PFSK-1 (cell line): ENCODE data around the gene WDR81.
A peak's percentile ranks its signal among the peaks of the same experiment; 100 is the strongest.

Experiments
- FOXP2 ChIP-seq: optimal IDR thresholded peaks from 2 replicates; pipeline ENCODE3; 2011; ENCODE audit warnings: borderline replicate concordance, control low read depth, inconsistent platforms; ENCODE audit not compliant: insufficient read depth; ENCODE audit errors: extremely low read length, extremely low read depth
- POLR2AphosphoS5 ChIP-seq: IDR thresholded peaks from 2 replicates; pipeline ENCODE4 v1.6.1; 2012; ENCODE audit warnings: low read depth, mild to moderate bottlenecking, control low read depth, low read length, moderate library complexity
- SIN3A ChIP-seq: IDR thresholded peaks from 2 replicates; pipeline ENCODE4 v1.6.1; 2012; ENCODE audit warnings: mild to moderate bottlenecking, low read length, moderate library complexity, borderline replicate concordance; ENCODE audit not compliant: insufficient read depth
- TAF1 ChIP-seq: IDR thresholded peaks from 2 replicates; pipeline ENCODE4 v1.6.1; 2012; ENCODE audit warnings: low read length, control low read depth, borderline replicate concordance; ENCODE audit not compliant: insufficient read depth
- TF ChIP-seq, protein P1 (sequence below), 2 experiments: IDR thresholded peaks; 2 replicates each; pipeline versions ENCODE4 v1.6.1 to v1.8.0; 2011 to 2012; ENCODE audit warnings: low read depth in 2 of 2, low read length in 2 of 2, control low read depth in 1 of 2, inconsistent platforms in 1 of 2, mild to moderate bottlenecking in 1 of 2, moderate library complexity in 1 of 2; ENCODE audit not compliant: insufficient read depth in 1 of 2

Gene WDR81

DNA sequence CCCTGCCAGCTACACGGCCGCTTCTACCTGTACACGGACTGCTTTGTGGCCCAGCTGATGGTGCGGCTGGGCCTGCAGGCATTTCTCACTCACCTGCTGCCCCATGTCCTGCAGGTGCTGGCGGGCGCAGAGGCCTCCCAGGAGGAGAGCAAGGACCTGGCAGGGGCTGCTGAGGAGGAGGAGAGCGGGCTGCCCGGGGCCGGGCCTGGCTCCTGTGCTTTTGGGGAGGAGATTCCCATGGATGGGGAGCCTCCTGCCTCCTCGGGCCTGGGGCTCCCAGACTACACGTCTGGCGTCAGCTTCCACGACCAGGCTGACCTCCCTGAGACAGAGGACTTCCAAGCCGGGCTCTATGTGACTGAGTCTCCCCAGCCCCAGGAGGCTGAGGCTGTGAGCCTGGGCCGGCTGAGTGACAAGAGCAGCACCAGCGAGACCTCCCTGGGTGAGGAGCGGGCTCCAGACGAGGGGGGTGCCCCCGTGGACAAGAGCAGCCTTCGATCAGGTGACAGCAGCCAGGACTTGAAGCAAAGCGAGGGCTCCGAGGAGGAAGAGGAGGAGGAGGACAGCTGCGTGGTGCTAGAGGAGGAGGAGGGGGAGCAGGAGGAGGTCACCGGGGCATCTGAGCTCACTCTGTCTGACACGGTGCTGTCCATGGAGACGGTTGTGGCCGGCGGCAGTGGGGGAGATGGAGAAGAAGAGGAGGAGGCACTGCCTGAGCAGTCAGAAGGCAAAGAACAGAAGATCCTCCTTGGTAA lies 3.5 kb downstream of the WDR81 start:
- no peak for TF ChIP-seq FOXP2
- TF ChIP-seq, protein P1, sequence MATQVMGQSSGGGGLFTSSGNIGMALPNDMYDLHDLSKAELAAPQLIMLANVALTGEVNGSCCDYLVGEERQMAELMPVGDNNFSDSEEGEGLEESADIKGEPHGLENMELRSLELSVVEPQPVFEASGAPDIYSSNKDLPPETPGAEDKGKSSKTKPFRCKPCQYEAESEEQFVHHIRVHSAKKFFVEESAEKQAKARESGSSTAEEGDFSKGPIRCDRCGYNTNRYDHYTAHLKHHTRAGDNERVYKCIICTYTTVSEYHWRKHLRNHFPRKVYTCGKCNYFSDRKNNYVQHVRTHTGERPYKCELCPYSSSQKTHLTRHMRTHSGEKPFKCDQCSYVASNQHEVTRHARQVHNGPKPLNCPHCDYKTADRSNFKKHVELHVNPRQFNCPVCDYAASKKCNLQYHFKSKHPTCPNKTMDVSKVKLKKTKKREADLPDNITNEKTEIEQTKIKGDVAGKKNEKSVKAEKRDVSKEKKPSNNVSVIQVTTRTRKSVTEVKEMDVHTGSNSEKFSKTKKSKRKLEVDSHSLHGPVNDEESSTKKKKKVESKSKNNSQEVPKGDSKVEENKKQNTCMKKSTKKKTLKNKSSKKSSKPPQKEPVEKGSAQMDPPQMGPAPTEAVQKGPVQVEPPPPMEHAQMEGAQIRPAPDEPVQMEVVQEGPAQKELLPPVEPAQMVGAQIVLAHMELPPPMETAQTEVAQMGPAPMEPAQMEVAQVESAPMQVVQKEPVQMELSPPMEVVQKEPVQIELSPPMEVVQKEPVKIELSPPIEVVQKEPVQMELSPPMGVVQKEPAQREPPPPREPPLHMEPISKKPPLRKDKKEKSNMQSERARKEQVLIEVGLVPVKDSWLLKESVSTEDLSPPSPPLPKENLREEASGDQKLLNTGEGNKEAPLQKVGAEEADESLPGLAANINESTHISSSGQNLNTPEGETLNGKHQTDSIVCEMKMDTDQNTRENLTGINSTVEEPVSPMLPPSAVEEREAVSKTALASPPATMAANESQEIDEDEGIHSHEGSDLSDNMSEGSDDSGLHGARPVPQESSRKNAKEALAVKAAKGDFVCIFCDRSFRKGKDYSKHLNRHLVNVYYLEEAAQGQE (IDR thresholded peaks at IDR 0.05; ENCODE audit: insufficient read depth in 1 of 2, low read depth in 2 of 2, low read length in 2 of 2), result no peak
- TF ChIP-seq SIN3A, result no peak
- TF ChIP-seq POLR2AphosphoS5, result no peak
- no peak for TF ChIP-seq TAF1

DNA sequence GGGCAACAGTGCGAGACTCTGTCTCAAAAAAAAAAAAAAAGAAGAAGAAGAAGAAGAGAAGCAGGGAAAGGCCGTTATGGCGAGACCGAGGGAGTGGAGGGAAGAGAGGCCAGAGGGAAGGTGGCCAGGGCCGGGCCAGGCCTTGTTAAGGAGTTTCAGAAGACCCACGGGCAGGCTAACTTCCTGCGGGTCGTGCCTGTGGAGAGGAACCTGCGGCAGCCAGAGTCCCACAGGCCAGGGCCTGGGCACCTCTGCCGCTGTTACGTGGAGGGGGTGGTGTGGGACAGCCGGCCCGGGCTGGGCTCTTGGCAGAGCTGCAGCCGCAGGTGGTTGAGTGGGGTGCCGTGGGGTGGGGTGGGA lies 5.4 kb downstream of the WDR81 start:
- TF ChIP-seq FOXP2, result no peak
- no peak for TF ChIP-seq SIN3A
- no peak for TF ChIP-seq POLR2AphosphoS5
- TF ChIP-seq, protein P1 (IDR thresholded peaks at IDR 0.05; ENCODE audit: insufficient read depth in 1 of 2, low read depth in 2 of 2, low read length in 2 of 2), result no peak
- TF ChIP-seq TAF1, result no peak

DNA sequence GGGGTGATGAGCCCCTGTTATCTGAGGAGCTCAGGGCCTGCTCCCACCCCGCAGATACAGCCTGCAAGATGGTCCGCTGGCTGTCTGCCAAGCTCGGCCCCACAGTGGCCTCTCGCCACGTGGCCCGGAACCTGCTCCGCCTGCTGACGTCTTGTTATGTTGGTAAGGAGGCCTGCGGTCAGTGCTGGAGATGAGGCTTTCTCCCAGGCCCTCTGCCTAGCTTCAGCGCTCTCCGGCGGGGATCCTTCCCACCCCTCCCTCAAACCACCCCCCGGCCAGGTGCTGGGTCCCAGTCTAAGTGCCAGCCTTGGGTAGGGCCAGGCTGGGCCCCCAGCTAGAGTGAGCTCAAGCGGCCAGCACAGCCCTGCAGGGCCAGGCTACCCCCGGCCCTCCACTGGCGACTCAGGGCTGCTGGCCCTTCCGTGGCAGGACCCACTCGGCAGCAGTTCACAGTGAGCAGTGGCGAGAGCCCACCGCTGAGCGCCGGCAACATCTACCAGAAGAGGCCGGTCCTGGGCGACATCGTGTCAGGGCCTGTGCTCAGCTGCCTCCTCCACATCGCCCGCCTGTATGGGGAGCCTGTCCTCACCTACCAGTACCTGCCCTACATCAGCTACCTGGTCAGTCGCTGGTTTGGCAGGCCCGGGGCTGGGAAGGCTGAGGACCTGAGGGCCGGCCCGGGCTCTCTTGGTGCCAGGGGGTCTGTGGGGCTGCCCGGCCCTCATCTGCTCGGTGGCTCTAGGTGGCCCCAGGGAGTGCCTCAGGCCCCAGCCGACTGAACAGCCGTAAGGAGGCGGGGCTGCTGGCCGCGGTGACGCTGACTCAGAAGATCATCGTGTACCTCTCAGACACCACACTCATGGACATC lies 6.1 kb downstream of the WDR81 start:
- 0 out of 2 replicates have a peak, but pooled peaks have one; percentile 39 for TF ChIP-seq POLR2AphosphoS5
- TF ChIP-seq, protein P1 (IDR thresholded peaks at IDR 0.05; ENCODE audit: insufficient read depth in 1 of 2, low read depth in 2 of 2, low read length in 2 of 2), result no peak; a peak in 1 of 4 replicates
- peak; percentile 88 for TF ChIP-seq FOXP2

DNA sequence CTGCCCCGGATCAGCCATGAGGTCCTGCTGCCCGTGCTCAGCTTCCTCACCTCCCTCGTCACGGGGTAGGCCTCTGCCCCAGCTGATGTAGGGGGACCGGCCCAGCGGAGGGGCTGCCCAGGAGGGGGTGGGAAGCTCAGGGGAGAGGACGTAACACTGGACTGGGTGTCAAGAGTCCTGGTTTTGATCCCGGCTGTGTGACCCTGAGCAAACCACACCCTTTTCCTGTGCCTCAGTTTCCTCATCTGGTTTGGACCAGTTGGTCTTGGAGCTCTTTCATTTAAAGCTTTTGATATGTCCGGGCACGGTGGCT lies 6.6 kb downstream of the WDR81 start:
- no peak for TF ChIP-seq TAF1
- TF ChIP-seq, protein P1 (IDR thresholded peaks at IDR 0.05; ENCODE audit: insufficient read depth in 1 of 2, low read depth in 2 of 2, low read length in 2 of 2), result no peak
- no peak for TF ChIP-seq POLR2AphosphoS5
- no peak for TF ChIP-seq SIN3A
- peak; percentile 83 for TF ChIP-seq FOXP2
